K562 (cell line): ENCODE data around the gene NELL1.

Experiments used
- ARID3A ChIP-seq: IDR thresholded peaks from 2 replicates; pipeline ENCODE4 v1.6.1; 2012; ENCODE audit warnings: low read depth, low read length, improper control_type of control experiment, borderline replicate concordance
- EP300 ChIP-seq: IDR thresholded peaks from 2 replicates; pipeline ENCODE4 v1.6.1; 2012; ENCODE audit warnings: low read length, improper control_type of control experiment
- PML ChIP-seq: IDR thresholded peaks from 2 replicates; pipeline ENCODE4 v1.6.1; 2012; ENCODE audit warnings: low read length, inconsistent platforms
- TAF7 ChIP-seq: fragments of 450-650 bp; IDR thresholded peaks from 2 replicates; pipeline ENCODE4 v1.6.1; 2016; ENCODE audit warnings: missing genetic modification characterization, missing compliant biosample characterization
- TFAP4 ChIP-seq: sonication (generic); formaldehyde crosslinking; IDR thresholded peaks from 2 replicates; pipeline ENCODE4 v1.8.0; 2022; ENCODE audit warnings: missing genetic modification reagents, mild to moderate bottlenecking, moderate library complexity, borderline replicate concordance
- ZBTB33 ChIP-seq: sonication (generic); formaldehyde crosslinking; IDR thresholded peaks from 2 replicates; pipeline ENCODE4 v1.8.1; 2023; ENCODE audit warnings: mild to moderate bottlenecking, missing genetic modification reagents
- ZFP1 ChIP-seq: fragments of 450-650 bp; formaldehyde crosslinking; IDR thresholded peaks from 2 replicates; pipeline ENCODE4 v1.4.0; 2020; ENCODE audit warnings: mild to moderate bottlenecking, mixed read lengths

GRCh38 chr11:21485426-21485825 lies 816.0 kb downstream of the NELL1 start:
- TF ChIP-seq ZFP1 (CRISPR knock-in tag) (no peak), TFAP4 (CRISPR knock-in tag) (no peak), ARID3A (no peak), TAF7 (tag) (no peak), ZBTB33 (CRISPR knock-in tag) (no peak), EP300 (no peak), PML (no peak)
